Stimulated activated CD4-positive, alpha-beta T cell treated with anti-CD3 and anti-CD28 coated beads, Interleukin-1b, Interleukin-23, amount 100 ng/mL, for 48 hours (primary cell): ENCODE measurements around the gene ELMO1.

Source experiments
- DNase-seq: peaks from one replicate; pipeline ENCODE4 v3.0.0-alpha.2; 2020

Gene ELMO1

DNA sequence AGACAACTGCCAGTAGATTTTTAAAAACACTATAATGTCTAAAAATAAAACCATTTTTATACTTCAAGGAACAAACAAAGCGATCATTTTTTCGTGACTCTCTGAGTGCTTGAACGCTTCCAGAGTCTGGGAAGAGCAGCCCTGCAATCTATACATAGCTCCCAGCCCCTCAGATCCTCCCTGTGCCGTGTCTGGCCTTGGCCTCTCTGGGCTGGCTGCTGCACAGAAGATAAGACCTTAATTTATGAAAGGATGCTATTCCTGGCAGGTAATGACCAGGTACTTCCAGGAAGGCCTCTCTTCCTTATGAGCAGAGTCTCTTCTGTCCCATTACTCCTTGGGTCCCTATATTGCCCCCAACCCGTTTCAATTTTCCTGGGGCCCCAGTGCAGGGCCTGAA lies 523.5 kb downstream of the ELMO1 start:
- no peak for DNase-seq

GRCh38 chr7:36923943-36924436 lies 524.7 kb downstream of the ELMO1 start:
- DNase-seq = no peak

- no peak for DNase-seq
Observed at GRCh38 chr7:36923185-36923584, 525.5 kb downstream of the ELMO1 start.

DNA sequence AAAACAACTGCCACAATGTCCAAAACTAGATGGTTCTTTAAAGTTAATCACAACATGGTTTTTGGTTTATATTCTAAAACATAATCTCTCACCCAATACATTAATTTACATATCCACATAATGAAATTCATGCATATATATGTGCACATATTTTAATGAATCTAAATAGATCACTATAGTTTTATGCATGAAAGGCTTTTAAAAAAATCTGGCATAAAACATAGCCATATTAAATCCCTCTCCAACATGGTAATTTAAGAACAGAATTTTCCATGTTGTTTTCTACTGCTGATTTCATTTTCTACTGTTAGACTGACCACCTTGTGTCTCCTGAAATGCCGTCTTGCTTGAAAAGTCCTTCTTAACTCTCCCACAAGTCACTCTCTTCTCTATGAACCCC lies 528.2 kb downstream of the ELMO1 start:
- DNase-seq = no peak

DNA sequence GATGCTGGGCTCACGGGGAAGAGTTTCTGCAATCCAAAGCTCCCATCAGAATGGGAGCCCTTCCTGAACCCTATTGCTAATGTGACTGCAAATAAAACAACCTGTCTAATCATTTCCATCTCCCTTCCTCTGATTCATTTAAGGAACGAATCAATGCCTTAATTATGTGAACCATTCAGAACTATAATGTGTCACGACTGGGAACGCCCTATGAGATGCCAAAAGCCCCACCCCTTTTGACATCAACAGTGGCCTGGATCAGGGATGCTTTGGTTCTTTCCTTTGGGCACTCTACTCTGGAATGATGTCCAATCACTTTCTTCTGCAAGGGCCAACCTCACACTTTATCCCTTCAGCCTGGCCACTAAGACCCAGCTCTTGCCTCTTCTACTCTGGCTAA lies 528.9 kb downstream of the ELMO1 start:
- no peak for DNase-seq

GRCh38 chr7:36918591-36918990 lies 530.1 kb downstream of the ELMO1 start:
- DNase-seq = no peak

- no peak for DNase-seq
Observed at GRCh38 chr7:36916619-36917018, 532.0 kb downstream of the ELMO1 start.

- DNase-seq = no peak
Observed at GRCh38 chr7:36916116-36916515, 532.5 kb downstream of the ELMO1 start.

DNA sequence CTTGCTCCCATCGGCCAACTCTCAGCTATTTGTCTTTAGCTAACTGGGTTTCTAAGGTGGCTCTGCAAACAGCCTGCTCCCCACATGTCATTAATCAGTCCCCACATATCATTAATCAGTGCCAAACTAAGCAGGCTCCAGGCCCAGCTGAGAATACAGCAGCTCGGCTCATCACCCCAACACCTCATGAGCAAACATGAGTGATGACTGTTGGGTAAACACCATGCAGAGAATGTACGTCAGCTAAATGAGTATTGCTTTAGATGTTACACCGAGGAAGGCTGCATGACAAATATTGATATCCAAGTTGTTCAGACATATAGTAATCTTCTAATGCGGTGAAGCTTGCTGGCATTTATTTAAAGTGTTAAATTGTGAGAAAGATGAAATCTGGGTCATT lies 536.9 kb downstream of the ELMO1 start:
- no peak for DNase-seq

- no peak for DNase-seq
Observed at GRCh38 chr7:36910859-36911258, 537.8 kb downstream of the ELMO1 start.

DNA sequence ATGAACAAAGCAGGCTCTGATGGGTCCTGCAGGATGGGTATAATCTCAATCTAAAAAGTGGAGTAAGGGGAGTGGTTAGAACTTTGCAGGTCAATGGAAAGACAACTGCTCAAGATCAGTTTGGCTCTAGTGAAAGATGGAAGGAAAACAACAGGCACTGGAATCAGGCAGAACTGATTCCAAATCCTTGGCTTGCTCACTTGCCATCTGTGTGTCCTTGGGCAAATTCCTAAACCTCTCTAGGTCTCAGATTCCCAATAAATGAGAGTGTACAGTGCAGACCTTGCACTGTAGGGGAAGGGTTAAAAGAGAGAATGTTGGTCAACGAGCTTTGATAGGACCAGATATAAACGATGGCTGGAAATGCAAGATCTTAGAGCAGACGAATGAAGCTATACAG lies 538.3 kb downstream of the ELMO1 start:
- DNase-seq = no peak

DNA sequence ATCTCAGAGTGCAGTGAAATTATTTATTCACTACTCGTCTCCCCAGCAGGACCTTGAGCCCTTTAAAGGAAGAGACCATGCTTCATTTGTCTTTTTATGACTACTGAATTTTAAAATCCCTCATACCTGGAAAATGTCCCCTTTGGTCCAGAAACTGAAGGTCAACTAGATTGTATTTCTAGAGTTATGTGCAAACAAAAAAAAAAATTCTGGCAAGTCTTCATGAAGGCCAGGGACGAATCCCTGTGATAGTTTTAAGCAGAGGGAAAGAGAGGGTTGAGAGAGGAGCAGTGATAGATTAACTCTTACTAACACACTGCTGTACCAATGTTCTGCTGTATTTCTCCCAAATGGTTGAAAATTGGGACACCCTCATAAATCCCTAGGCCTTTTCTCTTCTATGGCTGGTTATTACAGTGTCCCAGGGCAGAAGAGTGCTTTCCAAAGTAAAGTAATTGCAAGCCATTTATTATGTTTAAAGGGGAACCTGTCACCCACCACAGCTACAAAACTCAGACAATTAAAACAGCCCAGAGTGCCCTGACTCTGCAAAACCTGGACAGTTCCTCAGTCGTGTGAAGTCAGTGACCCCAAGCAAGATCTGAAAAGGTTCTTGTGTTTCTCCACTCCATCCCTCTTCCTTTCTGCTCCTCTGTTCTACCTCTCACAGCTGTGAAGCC lies 541.6 kb downstream of the ELMO1 start:
- DNase-seq = no peak

DNA sequence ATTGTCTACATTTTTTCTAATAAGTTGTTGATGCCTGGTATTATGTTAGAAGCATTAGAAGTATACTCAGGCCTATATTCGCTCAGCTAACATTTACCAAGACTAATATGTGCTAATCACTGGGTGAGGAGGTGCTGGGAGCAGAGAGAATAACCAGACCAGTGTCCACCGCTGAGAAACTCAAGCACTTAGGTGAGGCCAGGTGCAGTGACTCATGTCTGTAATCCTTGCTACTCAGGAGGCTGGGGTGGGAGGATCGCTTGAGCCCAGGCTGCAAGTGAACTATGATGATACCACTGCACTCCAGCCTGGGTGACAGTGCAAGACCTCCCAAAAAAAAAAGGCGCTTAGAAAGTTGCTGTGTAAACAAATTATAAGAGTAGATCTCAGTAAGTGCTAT lies 542.2 kb downstream of the ELMO1 start:
- no peak for DNase-seq

GRCh38 chr7:36905841-36906240 lies 542.8 kb downstream of the ELMO1 start:
- DNase-seq = no peak

GRCh38 chr7:36904802-36905201 lies 543.9 kb downstream of the ELMO1 start:
- DNase-seq = no peak

- DNase-seq = no peak
Observed at GRCh38 chr7:36904101-36904500, 544.6 kb downstream of the ELMO1 start.

DNA sequence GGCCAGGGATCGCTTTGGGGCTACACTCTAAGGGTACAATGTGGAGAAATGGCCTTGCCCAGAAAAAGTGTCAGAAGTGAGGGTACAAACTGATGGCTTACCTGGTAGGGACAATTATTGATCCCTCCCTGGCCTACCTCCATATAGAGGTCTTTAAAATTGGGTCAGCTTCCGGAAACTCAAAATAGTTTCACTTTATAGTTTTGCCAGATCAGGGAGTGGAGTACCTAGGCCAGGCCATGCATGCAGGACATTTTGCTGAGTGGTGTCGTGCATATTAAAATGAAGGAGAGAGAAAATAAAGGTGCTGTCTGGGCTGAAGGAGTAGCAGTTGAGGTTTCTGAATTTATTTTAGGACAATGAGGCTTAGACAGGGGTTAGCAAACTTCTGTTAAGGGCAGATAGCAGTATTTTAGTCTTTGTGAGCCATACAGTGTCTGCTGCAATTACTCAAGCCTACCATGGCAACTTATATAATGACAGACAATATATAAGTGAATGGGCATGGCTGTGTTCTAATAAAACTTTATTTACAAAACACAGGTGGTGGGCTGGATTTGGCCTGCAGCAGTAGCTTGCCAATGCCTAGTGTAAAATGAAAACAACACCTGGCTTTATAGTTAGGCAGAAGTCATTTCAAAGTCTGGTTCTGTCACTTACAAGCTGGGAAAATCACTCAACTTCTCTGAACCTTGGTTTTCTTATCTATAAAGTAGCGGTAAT lies 547.5 kb downstream of the ELMO1 start:
- DNase-seq = no peak

DNA sequence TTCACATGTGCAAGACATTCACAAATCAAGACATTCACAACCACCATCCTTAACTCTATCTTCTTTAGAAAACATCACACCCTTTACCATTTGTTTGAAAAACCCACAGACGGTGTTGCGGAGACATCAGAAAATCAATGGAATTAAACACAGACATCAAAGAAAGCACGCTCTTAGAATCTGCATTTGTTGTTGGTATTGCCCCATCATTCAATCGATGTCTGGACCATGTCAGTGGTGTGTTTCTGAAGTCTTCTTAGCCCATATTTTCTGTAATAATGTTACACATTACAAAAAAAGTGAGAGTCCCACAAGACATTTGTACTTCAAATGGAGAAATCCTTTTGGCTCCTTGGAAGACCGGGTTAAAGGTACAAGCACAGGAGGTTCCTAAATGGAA lies 550.5 kb downstream of the ELMO1 start:
- no peak for DNase-seq

GRCh38 chr7:36896956-36897590 lies 551.6 kb downstream of the ELMO1 start:
- no peak for DNase-seq

DNA sequence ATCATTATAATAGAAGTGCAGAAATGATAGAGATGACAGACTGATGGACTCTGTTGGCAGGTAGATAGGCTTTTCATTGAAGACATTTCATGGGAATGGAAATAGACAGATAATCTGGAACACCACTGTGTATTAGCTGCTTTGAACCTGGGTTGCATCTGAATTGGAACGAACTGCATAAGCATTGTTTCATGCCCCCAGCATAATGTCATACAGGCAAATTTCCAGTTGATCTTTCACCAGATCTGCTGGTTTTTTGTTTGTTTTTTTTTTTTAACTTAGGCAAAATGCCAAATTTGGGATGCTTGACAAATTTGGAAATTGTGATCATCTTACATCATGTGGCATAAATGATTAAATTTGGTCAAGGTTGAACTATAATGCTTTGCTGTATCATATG lies 552.2 kb downstream of the ELMO1 start:
- DNase-seq = no peak

GRCh38 chr7:36895192-36895591 lies 553.5 kb downstream of the ELMO1 start:
- no peak for DNase-seq

DNA sequence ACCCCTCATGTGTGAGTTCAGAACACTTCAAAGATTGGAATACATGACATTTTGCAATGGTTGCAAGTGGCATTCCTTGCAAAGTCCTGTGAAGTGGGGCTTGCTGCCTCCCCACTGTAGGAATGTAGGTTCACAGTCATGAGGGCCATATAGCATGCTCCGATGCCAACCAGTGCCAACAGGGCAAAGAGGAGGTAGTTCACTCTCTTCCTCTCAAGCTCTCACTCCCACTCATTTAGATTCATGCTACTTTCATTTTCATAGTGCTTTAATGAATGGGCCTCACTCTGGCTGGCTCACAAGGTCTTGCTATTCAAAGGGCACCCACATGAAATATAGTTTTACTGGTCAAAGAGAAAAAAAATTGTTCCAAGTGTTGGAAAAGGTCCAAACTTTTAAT lies 554.5 kb downstream of the ELMO1 start:
- no peak for DNase-seq

DNA sequence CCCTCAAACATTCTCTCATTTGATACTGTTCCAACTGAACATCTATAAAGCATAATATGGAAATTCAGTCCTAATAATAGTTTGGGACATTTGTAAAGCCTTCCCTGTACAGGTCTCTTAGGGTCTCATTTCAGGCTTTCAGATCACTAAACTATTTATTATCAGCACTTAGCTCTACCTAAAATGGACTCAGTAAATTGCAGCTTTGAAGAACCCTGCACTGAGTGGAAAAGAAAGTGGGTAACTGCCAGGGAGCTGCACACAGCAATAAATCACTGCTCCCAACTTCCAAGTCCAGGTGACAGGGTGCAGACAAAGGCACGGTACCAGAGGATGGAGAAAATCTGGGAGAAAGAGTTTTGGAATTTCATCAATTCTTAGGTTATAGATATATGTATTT lies 559.5 kb downstream of the ELMO1 start:
- no peak for DNase-seq

DNA sequence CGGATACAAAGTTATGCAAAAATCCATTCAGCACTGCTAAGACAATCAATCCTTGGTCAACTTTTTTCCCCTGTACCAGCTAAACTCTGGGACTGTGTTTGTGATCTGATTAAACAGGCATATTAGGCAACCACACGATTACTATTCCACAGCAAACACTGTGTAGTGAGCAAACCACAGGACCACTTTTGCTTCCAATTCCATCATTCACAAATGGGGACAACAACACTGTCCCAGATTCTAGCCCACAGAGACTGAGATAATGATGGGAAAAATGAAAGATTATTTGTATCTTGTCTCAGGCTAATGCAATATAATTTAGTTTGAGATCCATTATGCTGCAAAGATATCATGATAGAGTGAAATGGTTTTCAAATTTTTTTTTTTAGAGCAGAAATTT lies 560.7 kb downstream of the ELMO1 start:
- DNase-seq = no peak
